HG02642 (cell line): ENCODE results near the gene TGFB1I1.
"Not testable (repeated sequence)": the region's sequence is repeated elsewhere in the genome, so short reads cannot be mapped to it uniquely, and the experiment has no call there.

ENCODE experiments used
- ATAC-seq: cut with Tn5 transposase; IDR thresholded peaks from one replicate; pipeline ENCODE4 v1.9.1; 2021; ENCODE audit warnings: mild to moderate bottlenecking; ENCODE audit not compliant: unreplicated experiment, poor library complexity

Gene TGFB1I1

GRCh38 chr16:31507929-31508705 is 36.2 kb downstream of the TGFB1I1 start, which contains the start of gene RUSF1:
Gene RUSF1, minus strand, starts transcription at chr16:31508391. Its CDS starts 18 bp downstream, at chr16:31508373.
- peak; percentile 92 for ATAC-seq

- ATAC-seq = no peak
Observed at GRCh38 chr16:31508706-31509195, 36.8 kb downstream of the TGFB1I1 start.

GRCh38 chr16:31513126-31513525 is 41.2 kb downstream of the TGFB1I1 start:
- ATAC-seq = no peak

GRCh38 chr16:31513884-31514283 is 41.9 kb downstream of the TGFB1I1 start:
- ATAC-seq = no peak

GRCh38 chr16:31517800-31518402 is 45.9 kb downstream of the TGFB1I1 start:
- no peak for ATAC-seq

GRCh38 chr16:31519759-31520431 is 47.9 kb downstream of the TGFB1I1 start:
- ATAC-seq = no peak

GRCh38 chr16:31521368-31521767 is 49.4 kb downstream of the TGFB1I1 start:
- ATAC-seq = no peak

- ATAC-seq = no peak
Observed at GRCh38 chr16:31522071-31522470, 50.1 kb downstream of the TGFB1I1 start.

- ATAC-seq = not testable (repeated sequence)
Observed at GRCh38 chr16:31523768-31524167, 51.8 kb downstream of the TGFB1I1 start.

GRCh38 chr16:31525113-31525512 is 53.2 kb downstream of the TGFB1I1 start:
- no peak for ATAC-seq
